ENCODE data around the gene CDK13. TPM values are rescaled to one million over a fixed set of nuclear protein-coding genes. Genes with fewer than 3 reads are reported as not detected.
A peak's percentile ranks its signal among the peaks of the same experiment; 100 is the strongest.

Gene CDK13
- total and polyA plus RNA-seq, 2 donors (not counting 3 experiments of a cell fraction or from before 2014, with no cell fraction given), result 24.5 to 56.7 TPM

DNA sequence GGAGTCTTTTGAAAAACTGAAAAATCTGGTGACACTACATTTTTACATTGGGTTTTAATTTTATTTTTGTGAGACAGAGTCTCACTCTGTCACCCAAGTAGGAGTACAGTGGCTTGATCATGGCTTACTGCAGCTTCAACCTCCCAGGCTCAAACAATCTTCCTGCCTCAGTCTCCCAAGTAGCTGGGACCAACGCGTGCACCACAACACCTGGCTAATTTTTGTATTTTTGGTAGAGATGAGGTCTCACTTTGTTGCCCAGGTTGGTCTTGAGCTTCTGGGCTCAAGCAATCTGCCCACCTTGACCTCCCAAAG is 172.8 kb downstream of the CDK13 start:
- Histone ChIP-seq H3K9me1 (replicated peaks; ENCODE audit: control insufficient read depth, extremely low read depth, insufficient read depth, low read length) (peaks cover 2% of the 10 kb centered on the region), H3K79me2 (ENCODE audit: control insufficient read depth, insufficient read depth, low read length) (peaks cover 5% of the 10 kb centered on the region), H3K27ac (ENCODE audit: insufficient read depth, low read depth, low read length) (no peak overlapping the region), H4K20me1 (replicated peaks; ENCODE audit: control insufficient read depth, extremely low read depth, insufficient read depth, low read length) (no peaks in the 10 kb centered on the region), H3K36me3 (ENCODE audit: control insufficient read depth in 2 of 2, extremely low read depth in 1 of 2, insufficient read depth in 2 of 2, low read length in 2 of 2) (no peaks in the 10 kb centered on the region), H3K4me2 (ENCODE audit: insufficient read depth, low read length) (no peak overlapping the region), H3K4me3 (replicated peaks in 1 of 3; ENCODE audit: insufficient read depth in 1 of 3, low read depth in 1 of 3, low read length in 3 of 3) (no peak overlapping the region), H3K27me3 (ENCODE audit: control insufficient read depth in 2 of 2, insufficient read depth in 2 of 2, low read length in 2 of 2) (no peaks in the 10 kb centered on the region), H3K4me1 (ENCODE audit: control insufficient read depth, extremely low read depth, insufficient read depth, low read length) (no peaks in the 10 kb centered on the region), H3K9me3 (replicated peaks; ENCODE audit: control insufficient read depth, insufficient read depth, low read length) (no peaks in the 10 kb centered on the region), H2AFZ (ENCODE audit: low read depth, low read length) (no peak overlapping the region), H3K9ac (replicated peaks; ENCODE audit: extremely low read depth, insufficient read depth, low read length) (no peak overlapping the region)
- intact Hi-C loops (cut with micrococcal nuclease) (no loop called here), dilution Hi-C loops (cut with MboI; ENCODE audit: extremely low pct_ligation_motif_present, low sequenced_read_pairs) (no loop called here)
- TF ChIP-seq, protein P1, sequence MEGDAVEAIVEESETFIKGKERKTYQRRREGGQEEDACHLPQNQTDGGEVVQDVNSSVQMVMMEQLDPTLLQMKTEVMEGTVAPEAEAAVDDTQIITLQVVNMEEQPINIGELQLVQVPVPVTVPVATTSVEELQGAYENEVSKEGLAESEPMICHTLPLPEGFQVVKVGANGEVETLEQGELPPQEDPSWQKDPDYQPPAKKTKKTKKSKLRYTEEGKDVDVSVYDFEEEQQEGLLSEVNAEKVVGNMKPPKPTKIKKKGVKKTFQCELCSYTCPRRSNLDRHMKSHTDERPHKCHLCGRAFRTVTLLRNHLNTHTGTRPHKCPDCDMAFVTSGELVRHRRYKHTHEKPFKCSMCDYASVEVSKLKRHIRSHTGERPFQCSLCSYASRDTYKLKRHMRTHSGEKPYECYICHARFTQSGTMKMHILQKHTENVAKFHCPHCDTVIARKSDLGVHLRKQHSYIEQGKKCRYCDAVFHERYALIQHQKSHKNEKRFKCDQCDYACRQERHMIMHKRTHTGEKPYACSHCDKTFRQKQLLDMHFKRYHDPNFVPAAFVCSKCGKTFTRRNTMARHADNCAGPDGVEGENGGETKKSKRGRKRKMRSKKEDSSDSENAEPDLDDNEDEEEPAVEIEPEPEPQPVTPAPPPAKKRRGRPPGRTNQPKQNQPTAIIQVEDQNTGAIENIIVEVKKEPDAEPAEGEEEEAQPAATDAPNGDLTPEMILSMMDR (IDR thresholded peaks at IDR 0.05; ENCODE audit: extremely low read depth in 1 of 2, insufficient read depth in 1 of 2, low read depth in 1 of 2, low read length in 2 of 2), result no peak
- no peak for TF ChIP-seq GATA2 (IDR thresholded peaks at IDR 0.05; ENCODE audit: insufficient read depth, insufficient read length, low read depth, low read length)
- TF ChIP-seq POLR2A (IDR thresholded peaks at IDR 0.05; ENCODE audit: low read depth, low read length), result no peak
- TF ChIP-seq POLR2AphosphoS5 (IDR thresholded peaks at IDR 0.05; ENCODE audit: insufficient read depth, low read depth, low read length), result no peak
- DNase-seq (ENCODE audit: low read depth, low spot score) (no peak), FAIRE-seq (peak; percentile 26)
- POLR2A ChIA-PET, result interaction anchor here (0.6 kb wide), 1 partner anchor 266 kb away, joined by 3 read pairs; no protein-coding TSS in a partner anchor
- CTCF ChIA-PET, result no interaction called here
- BruUV-seq (replicated peaks), result no TSS peak
